K562 treated with DMSO at 1 percent for 4 hours (cell line): ENCODE measurements around the gene C11orf54. TPM values are rescaled to one million over a fixed set of nuclear protein-coding genes. Genes with fewer than 3 reads are reported as not detected.

Source experiments
- total RNA-seq: library from RNA; unstranded; fragments of 300-600 nt; gene quantifications from 2 replicates; pipeline ENCODE4 v1.2.3, GENCODE V29; 2022; ENCODE audit not compliant: insufficient read depth

C11orf54 gene
- total RNA-seq: 13.9 and 16.8 TPM in 2 replicates

GRCh38 chr11:93741094-93741881 is at the start of gene C11orf54, which contains the start of gene TAF1D:
TSS of gene C11orf54 (plus strand) at chr11:93741672. CDS start at chr11:93747394, 5,722 bp downstream.
TSS of gene TAF1D (minus strand) at chr11:93741495. CDS start at chr11:93739304, 2,191 bp downstream.

GRCh38 chr11:93784145-93784934 is 42.9 kb downstream of the C11orf54 start, which contains the start of gene MED17:
TSS of gene MED17 (plus strand) at chr11:93784282. CDS start at chr11:93784514, 232 bp downstream.

Other genes with a start within 250 kb of the C11orf54 start
- gene SMCO4, start 198.3 kb upstream of the C11orf54 start, total RNA-seq: 45.4 and 51.8 TPM in 2 replicates
- gene CEP295, start 80.0 kb upstream of the C11orf54 start, total RNA-seq: 16.5 and 16.8 TPM in 2 replicates
- gene TAF1D, start 177 bp upstream of the C11orf54 start, total RNA-seq: 48.1 and 70.8 TPM in 2 replicates
- 17.7 and 18.8 TPM in 2 replicates for gene MED17, start 42.6 kb downstream of the C11orf54 start, total RNA-seq
- gene VSTM5, start 108.9 kb downstream of the C11orf54 start, total RNA-seq: not detected in 2 replicates